GM21717 (cell line): ENCODE data around the gene THEMIS2.

Experiments
- ATAC-seq: cut with Tn5 transposase; IDR thresholded peaks from one replicate; pipeline ENCODE4 v1.9.1; 2021; ENCODE audit warnings: mild to moderate bottlenecking, moderate library complexity; ENCODE audit not compliant: unreplicated experiment

Gene THEMIS2

DNA sequence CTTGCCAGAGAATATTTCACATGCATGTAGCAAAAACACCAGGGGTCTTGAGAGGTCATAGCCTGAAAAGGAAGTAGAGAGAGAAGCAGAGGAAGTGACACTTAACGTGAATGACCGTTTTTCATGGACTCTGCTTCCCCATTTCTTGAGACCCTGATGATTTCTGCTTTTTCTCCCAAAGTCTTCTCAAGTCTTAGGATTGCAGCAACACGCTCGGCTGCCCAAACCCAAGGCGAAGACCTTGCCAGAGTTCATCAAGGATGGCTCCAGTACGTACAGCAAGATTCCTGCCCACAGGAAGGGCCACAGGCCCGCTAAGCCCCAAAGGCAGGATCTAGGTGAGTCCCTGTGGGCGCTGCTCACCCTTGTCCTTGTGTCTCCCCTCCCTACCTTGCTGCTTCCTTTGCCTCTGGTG is 12.8 kb downstream of the THEMIS2 start:
- no peak for ATAC-seq

DNA sequence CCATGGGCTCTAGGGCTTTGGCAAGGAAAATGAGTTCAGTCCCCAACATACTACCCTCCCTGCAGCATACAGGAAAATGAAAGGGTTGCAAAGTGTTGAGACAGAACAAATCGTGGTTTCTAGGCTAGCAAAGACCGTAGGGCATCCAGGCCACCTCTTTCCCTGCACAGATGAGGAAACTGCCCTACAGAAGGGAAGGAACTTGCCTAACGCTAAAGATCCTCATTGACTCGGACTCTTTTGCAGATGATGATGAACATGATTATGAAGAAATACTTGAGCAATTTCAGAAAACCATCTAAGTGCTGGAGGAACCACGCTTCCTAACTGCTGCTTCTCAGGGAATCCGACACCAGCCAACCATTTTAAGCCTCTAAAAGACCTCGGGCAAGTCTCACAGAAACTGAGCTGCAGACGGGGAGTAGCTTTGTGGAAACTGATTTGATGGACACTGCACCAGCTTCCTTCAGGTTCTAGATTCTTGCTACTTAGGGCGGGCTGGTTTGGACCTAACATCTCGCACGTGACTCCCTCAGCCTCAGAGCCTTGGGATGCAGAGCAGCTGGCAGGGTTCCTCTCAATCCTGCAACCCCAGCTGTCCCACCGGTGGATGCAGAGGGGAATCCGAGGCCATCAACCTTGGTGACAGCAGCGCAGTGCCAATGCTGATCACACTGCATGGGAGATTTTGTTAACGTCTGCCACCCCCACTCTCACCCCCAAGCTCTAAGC is 13.4 kb downstream of the THEMIS2 start:
- ATAC-seq: no peak

DNA sequence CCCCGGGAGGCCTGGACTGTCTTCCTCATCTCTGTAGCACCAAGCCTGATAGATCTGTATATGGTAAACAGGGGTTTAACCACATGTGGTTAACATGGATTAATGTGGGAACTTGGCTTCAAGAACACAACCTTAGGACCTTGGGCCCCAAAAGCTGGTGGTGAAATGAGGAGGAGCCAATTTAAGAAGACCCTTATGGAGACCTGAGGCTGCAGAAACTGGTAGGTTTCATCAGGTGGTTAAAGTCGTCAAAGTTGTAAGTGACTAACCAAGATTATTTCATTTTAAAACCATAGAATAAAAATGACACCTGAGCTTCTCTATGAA is 14.0 kb downstream of the THEMIS2 start:
- ATAC-seq: no peak

DNA sequence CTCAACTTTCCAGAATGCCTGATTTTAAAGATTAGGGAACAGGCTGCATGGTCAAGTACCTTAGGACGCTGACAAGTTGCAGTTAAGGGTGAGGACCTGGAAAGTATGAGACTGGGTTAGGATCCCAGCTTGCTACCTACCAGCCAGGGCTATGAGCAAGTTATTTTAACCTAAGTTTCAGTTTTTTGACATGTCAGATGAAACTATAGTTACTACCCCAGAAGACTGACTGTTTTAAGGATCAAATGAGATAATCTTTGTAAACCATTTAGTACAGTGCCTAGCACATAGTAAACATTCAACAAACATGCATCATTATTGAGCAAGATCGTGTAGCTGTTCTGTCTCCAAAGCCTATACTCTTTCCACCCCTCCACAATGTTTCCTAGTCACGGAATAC is 14.4 kb downstream of the THEMIS2 start:
- ATAC-seq: no peak

DNA sequence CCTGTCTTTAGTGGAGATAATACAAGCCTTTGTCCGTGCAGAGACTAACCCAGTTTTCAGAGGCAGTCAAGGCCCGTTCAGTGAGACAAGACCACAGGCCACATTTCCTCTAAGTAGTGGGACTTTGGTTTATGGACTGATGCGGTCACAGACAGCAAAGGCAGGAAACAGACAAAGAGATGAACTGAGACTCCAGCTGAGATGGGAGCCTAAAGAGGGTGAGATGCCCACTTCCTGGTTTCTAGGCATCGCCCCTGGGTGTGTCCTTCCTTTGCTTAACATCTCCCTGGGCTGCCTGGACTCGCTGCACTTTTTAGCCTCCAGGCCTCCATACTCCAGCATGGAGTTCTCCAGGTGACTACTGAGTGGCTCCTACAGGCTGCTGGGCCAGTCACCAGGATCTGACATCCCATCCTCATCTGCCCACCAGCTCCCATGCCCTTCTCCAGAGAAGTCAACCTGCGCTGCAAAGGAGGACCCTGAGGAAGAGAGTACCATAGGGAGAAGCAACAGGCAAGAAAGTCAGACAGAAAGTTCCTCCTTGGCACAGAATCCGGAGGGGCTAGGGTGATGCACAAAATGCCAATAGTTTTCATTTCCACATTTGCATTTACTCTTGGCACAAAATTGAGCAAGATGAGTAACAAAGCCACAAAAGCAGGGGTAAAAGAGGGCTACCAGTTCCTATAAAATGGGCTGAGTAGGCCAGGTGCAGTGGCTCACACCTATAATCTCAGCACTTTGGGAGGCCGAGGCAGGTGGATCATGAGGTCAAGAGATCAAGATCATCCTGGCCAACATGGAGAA is 15.1 kb downstream of the THEMIS2 start:
- no peak for ATAC-seq

DNA sequence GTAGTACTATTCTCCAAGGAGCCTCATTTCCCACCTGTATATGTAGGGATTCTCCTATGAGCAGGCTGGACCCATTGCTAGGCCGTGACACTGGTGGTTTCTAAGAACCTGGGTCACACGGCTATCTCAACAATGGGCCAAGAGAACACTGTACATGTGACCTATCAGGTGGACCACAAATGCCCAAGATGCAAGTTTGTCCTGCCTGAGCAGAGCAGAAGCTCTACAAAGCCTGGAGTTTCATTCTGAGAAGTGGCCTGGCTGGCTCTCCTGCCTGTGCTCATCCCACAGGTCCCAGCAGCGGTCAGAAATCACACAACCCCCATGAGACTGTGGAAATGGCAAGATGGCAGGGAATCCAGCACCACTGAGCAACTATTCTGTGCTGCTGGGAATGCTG is 17.2 kb downstream of the THEMIS2 start:
- ATAC-seq: no peak

DNA sequence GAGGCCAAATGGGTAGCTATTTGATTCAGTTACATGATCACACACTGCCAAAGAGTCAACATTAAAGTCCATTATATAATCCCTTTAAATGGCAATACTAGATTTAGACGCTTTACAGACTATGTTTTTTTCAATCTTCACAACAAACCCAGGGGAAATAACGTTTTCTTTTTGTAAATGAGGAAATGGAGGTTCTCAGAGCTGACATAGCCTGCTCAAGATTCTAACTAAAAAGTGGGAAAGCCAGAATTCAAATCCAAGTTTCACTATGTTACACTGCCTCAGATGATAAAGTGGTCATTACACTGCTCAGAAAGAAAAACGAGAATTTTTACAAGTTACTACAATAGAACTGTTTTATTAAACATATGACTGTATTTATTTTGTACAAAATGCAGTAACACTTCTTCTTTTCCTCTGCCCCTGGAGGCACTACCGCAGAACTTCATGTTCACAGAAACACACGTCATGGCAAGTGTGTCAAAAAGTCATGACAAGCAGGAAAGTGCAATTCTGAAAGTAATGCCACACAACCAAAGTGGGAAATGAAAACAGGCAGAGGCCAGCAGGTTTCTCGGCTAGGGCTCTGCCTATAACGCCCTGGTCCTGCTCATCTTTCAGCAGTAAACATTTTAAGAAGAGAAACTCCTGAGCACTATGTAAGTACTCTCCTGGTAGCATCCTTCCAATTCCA is 19.0 kb downstream of the THEMIS2 start:
- no peak for ATAC-seq

DNA sequence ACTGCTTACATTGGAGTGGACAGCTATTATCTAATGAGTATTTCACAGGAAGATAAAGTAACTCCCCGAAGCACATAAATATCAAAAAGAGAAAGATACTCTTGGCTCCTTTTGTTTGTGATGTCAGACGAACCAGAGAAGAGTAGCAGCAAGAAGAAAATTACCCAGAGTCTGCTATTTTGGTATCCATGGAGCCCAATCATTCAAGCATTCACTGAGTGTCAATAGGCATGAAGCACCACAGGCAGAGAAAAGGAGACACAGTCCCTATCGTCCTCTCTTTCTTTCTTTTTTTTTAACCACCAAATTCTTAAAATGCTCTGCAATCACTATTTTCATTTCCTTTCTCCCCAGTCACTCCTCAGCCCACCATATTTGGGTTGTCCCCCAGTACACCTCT is 22.2 kb downstream of the THEMIS2 start:
- no peak for ATAC-seq

DNA sequence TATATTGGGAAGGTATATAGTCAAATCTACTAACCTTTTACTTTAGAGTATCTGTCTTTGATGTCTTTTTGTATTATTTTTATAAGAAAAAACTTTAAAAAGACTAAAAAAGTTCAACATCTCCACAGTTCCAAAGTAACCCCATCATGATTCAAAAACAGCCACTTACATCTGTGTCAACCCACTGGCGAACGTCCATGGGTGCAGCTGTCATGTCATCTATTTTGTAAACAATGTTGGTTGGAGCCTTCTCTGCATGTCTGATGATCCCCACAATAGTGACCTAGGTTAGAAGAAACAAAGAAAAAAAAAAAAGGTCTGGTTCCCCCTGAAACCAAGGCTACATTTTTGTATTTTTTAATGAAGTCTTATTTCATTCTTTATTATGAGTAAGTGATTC is 34.4 kb downstream of the THEMIS2 start:
- ATAC-seq: no peak

DNA sequence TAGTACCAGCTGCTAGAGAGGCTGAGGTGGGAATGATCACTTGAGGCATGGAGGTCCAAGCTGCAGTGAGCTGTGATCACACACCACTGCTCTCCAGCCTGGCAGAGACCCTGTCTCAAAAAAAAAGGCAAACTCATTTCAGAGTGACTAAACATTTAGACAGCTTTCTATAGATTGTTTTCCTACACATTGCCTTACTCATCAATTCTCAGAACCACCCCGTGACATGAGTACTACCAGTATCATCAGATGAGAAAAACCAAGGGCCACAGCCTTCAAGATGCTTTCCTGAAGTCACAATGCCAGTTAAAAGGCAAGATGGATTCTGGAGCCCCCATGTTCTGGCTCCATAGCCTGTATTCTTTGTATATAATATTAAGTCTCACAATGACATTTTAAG is 40.1 kb downstream of the THEMIS2 start:
- ATAC-seq: no peak

DNA sequence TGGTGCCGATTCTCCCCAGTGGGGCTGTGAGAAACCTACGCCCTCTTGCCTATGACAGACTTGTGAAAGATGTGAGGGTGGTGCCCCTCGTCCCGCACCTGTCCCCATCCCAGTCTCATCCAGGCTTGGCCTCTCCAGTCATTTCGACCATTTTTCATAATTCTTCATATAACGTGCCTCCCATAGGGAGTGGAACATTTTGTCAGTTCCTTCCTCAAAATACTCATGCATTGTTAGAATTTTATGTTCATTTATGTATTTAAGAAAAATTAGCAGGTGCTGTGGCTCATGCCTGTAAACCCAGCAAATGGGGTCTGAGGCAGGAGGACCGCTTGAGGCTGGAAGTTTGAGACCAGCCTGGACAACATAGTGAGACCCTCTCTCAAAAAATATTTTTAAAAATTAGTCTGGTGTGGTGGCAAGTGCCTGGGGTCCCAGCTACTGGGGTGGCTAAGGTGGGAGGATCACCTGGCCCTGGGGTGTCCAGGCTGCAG is 42.8 kb downstream of the THEMIS2 start:
- ATAC-seq: peak; percentile 11

DNA sequence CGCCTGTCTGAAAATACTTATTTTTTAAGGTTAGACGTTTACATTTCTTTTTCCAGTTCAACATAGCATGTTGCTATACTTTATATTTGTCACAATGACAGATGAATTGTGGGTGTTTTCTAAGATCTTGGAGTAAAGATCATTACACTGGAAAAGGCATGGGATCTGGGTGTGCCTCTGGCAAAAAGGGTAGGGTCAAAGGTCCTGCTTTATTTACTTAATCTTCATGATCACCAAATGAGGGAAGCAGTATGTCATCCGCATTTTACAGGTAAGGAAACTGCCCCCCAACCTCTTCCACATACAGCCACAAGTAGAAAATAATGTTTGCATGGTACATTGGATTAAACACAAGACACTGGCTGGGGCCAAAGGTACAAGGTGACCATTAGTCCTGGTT is 49.9 kb downstream of the THEMIS2 start:
- ATAC-seq: no peak

DNA sequence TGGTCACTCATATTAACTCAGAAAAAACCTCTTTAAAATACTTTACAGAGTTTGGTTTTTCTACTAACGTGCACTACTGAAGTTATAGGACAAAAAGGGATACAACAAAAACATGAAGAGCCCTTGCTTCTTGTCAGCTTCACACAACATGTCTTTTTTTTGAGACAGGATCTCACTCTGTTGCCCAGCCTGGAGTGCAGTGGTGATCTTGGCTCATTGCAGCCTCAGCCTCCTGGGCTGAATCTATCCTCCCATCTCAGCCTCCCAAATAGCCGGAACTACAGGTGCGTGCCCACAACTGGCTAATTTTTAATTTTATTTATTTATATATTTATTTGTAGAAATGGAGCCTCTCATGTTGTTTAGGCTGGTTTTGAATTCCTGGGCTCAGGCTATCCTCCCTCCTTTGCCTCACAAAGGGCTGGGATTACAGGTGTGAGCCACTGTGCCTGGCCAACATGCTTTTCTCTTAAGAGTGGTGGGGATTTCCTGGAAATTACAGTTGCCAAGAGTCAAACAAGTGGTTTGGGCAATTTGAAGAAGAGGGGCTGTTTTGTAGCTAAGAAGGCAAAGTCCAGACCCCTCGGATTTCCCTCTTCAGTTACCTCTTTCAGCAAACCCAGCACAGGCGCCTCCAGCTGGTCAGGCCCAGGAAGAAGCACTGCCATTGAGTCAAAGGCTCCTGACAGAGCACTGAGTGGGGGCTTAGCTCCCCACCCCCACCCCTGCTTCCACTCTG is 56.0 kb downstream of the THEMIS2 start:
- no peak for ATAC-seq

DNA sequence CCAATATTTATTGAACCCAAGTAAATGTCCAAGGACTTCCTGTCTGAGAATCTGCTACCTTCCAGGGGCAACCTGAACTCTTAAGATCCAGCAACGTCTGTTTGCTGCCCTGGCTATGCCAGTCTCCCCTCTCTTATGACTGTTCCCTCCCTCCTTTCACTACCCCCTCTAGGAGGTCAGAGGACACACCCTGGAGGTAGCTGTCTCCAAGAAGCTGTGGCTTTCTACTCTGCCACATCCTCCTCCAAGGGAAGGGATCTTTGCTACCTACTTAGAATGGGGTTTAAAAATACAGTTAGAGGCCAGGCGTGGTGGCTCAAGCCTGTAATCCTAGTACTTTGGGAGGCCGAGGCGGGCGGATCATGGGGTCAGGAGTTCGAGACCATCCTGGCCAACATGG is 58.8 kb downstream of the THEMIS2 start:
- no peak for ATAC-seq

DNA sequence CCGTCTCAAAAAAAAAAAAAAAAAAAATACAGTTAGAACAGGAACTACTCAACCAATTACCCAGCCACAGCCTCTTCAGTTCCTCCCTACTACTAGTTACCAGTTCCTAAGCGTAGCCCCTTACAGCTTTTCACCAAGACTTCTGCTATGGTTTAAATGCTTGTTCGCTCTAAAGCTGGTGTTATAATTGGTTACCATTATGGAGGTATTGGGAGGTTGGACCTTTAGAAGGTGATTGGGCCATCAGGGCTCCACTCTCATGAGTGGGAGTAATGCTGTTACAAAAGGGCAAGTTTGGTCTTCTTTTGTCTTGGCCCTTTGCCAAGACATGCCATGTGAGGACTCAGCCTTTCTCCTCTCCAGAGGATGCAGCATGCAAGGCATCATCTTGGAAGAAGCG is 59.4 kb downstream of the THEMIS2 start:
- ATAC-seq: no peak

DNA sequence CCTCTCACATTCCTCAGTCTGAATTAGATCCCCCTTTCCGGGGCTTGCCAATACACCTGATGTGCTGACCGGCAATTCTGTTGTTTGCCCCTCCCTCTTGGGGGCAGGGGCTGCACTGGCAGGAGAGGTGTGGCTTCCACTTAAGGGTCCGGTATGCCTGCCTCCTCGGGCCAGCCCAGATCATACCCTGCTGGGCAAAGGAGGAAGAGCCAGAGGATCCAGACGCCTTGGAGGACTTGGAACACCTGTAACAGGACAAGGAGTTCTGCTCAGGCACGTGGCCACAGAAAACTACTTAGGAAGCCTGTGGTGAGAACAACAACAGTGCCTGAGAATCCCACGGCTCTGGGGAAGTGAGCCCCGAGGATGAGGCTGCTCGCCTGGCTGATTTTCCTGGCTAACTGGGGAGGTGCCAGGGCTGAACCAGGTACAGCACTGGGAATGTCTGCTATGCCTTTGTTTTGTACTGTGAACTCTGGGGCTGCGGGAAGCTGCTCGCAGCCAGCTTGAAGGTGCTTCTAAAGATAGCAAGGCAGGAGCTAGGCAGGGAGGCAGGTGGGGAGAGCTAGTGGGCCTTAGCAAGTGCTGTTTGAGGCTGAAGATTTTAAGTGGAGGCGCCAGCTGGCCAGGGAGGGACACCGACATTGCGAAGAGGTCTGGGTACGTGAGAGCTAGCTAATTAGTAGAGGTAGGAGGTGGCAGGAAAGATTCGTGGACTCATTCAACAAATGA is 62.6 kb downstream of the THEMIS2 start, which contains the start of gene SMPDL3B:
Gene SMPDL3B (plus strand): TSS at position 183 of the 732 bp plus-strand sequence. CDS start 184 bp downstream, at position 367.
- ATAC-seq: no peak

DNA sequence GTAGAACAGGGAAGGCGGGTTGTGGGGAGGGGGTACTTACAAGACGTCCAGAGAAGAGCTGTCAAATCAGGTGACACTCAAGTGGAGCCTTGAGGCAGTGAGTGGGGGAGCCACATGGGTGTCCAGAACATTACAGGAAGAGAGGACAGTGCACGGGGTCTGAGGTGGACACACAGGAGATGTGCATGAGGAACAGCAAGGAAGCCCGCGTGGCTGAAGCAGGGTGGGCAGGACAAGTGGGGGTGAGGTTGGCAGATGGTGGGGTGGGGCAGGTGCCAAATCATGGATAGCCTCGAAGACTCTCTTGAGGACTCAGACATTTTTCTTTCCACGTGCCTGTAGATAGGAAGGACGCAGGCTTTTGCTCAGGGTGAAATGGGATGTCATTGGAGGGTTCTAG is 63.4 kb downstream of the THEMIS2 start:
- ATAC-seq: no peak
